ENCODE data around the gene FAM32A.

GRCh38 chr19:16208847-16209665 lies 23.8 kb downstream of the FAM32A start:
- TF ChIP-seq CTCF (IDR thresholded peaks at IDR 0.05) (no peak), EP300 (IDR thresholded peaks at IDR 0.05; ENCODE audit: low read depth) (no peak), POLR2A (IDR thresholded peaks at IDR 0.05) (no peak), POLR2AphosphoS5 (IDR thresholded peaks at IDR 0.05) (no peak)

Data from transverse colon (tissue), 4 donors.